Nephron (organoid): Measurements from ENCODE around the gene DNMT3A.
"Not testable (repeated sequence)": the region's sequence is repeated elsewhere in the genome, so short reads cannot be mapped to it uniquely, and the experiment has no call there.

ENCODE experiments used
- H3K27ac Mint-ChIP-seq, 3 experiments: 2 replicates each; pipeline ENCODE4 v1.8.0; 2020; ENCODE audit warnings: mixed read lengths in 3 of 3, mild to moderate bottlenecking in 2 of 3, moderate library complexity in 1 of 3
- H3K27me3 Mint-ChIP-seq: 2 replicates; pipeline ENCODE4 v1.8.0; 2021; ENCODE audit warnings: low read depth, mild to moderate bottlenecking, moderate library complexity, mixed read lengths
- H3K36me3 Mint-ChIP-seq: 2 replicates; pipeline ENCODE4 v1.8.0; 2020; ENCODE audit warnings: low read depth, mixed read lengths
- H3K4me1 Mint-ChIP-seq: 2 replicates; pipeline ENCODE4 v1.8.0; 2020; ENCODE audit warnings: mixed read lengths
- H3K4me3 Mint-ChIP-seq, 3 experiments: 2 replicates each; pipeline ENCODE4 v1.8.0; 2020; ENCODE audit warnings: mild to moderate bottlenecking in 3 of 3, mixed read lengths in 3 of 3, moderate library complexity in 2 of 3
- H3K9me3 Mint-ChIP-seq: 2 replicates; pipeline ENCODE4 v1.8.0; 2020; ENCODE audit warnings: mixed read lengths
- CTCF ChIP-seq, 3 experiments: fragments of 200-600 bp; sonication (generic); IDR thresholded peaks; one replicate each; pipeline ENCODE4 v1.5.0; 2021; ENCODE audit warnings: antibody characterized with exemption in 3 of 3; ENCODE audit not compliant: unreplicated experiment in 3 of 3

DNMT3A gene

DNA sequence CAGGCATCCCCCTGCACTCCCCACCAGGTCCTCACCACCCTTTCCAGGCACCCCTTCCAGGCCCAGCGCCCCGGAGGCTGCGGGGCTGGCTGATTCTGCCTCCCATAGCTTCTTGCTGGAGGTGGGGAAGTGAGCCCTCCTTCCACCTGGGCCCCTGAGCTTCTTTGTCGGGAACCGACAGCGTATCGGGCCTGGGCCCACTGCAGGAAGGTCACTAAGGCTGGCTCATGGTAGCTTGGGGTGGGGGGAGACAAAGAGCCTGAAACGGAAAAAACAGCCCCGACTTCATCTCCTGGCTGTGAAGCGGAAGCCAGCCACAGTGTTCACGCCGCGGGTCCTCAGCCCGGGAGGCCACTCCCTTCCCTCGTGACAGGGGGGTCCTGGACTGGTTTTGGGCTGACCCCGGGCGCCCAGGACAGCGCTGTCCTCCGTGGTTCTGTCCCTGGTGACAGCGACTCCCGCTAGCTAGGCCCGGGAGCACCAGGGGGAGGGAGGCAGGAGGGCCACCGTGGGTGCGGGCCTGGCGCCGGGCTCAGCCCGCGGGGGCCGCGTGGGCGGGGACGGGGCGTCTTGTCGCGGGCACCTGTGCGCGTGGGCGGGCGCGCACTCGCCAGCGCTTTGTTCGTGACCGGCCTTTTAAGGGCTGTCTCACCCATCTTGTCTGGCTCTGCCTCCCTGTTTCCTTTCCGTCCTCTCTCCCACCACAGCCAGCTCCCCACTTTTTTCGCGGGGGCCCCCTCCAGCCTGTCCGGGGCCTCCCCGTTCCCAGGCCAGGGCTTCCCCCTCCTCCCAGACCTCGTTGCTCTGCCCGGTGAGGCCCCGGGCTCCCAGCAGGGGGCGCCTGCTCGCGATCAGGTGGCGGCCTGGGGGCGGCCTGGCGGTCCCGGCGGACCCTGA, 64.9 kb downstream of the DNMT3A start:
- peak overlapping the region in 1 of 3 experiments; percentile 55 for H3K4me3 Mint-ChIP-seq
- H3K27me3 Mint-ChIP-seq, result no peaks in the 10 kb centered on the region
- peaks cover 58% of the 10 kb centered on the region for H3K4me1 Mint-ChIP-seq
- peak overlapping the region; percentile 60 to 81 (median 70) for H3K27ac Mint-ChIP-seq
- no peaks in the 10 kb centered on the region for H3K9me3 Mint-ChIP-seq
- H3K36me3 Mint-ChIP-seq, result peaks cover 44% of the 10 kb centered on the region
- TF ChIP-seq CTCF (IDR thresholded peaks at IDR 0.05; ENCODE audit: unreplicated experiment in 3 of 3), result peak; percentile 79 to 86 (median 80)

GRCh38 chr2:25275575-25275965, 66.2 kb downstream of the DNMT3A start:
- Mint-ChIP-seq H3K4me3 (no peak overlapping the region), H3K4me1 (peaks cover 48% of the 10 kb centered on the region), H3K27me3 (no peaks in the 10 kb centered on the region), H3K36me3 (peaks cover 40% of the 10 kb centered on the region), H3K9me3 (no peaks in the 10 kb centered on the region), H3K27ac (peak overlapping the region in 2 of 3 experiments; percentile 73 to 81)
- no peak for TF ChIP-seq CTCF (IDR thresholded peaks at IDR 0.05; ENCODE audit: unreplicated experiment in 3 of 3)

DNA sequence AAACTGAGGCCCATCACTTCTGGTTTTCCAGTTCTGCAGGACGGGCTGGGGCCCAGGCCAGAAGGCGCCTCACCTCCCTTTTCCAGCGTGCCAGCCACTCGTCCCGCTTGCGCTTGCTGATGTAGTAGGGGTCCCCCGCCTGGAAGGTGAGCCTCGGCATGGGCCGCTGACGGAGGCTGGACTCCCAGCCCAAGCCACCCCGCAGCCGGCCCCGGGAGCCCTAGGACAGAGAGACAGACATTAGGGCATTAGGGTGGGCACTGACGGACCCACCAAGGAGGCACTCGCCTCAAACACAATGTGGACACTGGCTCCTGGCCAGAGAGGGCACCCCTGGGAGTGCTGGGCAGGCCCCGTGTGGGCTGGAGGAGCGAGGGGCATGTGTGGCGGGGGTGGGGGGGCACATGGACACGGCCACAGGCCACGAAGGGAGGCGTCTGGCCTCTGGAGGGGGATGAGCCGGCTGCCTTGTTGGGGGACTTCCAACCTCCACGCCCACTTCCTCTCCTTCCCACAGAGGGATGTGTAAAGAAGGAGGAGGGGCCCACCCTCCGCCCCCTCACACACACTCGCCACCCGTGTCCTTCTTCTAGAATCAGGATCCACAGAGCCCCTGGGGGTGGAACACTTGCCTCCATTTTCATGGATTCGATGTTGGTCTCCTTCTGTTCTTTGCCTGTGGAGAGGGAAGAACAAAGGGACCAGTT, 66.7 kb downstream of the DNMT3A start:
- Mint-ChIP-seq H3K4me3 (no peak overlapping the region), H3K4me1 (peaks cover 46% of the 10 kb centered on the region), H3K27ac (peak overlapping the region in 2 of 3 experiments; percentile 73 to 81), H3K27me3 (no peaks in the 10 kb centered on the region), H3K36me3 (peaks cover 42% of the 10 kb centered on the region), H3K9me3 (no peaks in the 10 kb centered on the region)
- no peak for TF ChIP-seq CTCF (IDR thresholded peaks at IDR 0.05; ENCODE audit: unreplicated experiment in 3 of 3)

DNA sequence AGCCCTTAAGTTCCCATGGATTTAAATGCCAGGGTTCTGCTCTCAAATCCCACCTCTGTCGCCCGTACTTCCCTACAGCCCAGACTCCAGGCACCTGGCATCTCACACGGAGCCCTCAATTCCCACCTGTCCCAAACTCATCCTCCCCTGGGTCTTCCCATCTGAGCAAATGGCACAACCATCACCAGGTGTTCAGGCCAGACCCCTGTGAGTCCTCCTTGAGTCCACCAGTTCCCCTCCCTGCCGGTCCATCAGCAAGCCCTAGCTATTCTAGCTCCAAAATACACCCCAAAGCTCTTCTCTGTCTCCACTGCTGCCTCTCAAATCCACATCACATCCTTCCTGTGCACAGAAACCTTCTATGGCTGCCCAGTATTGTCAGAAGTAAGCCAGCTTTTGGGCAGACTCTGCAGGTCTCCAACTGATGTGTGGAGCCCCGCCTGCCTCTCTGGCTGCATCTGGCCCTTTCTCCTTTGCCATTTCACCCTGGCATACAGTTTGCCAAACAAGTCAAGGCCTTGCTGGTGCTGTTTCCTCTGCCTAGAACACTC, 67.7 kb downstream of the DNMT3A start:
- Mint-ChIP-seq H3K27ac (peak overlapping the region in 2 of 3 experiments; percentile 31 to 45), H3K4me1 (peaks cover 40% of the 10 kb centered on the region), H3K4me3 (no peak overlapping the region), H3K36me3 (peaks cover 51% of the 10 kb centered on the region), H3K27me3 (no peaks in the 10 kb centered on the region), H3K9me3 (no peaks in the 10 kb centered on the region)
- TF ChIP-seq CTCF (IDR thresholded peaks at IDR 0.05; ENCODE audit: unreplicated experiment in 3 of 3), result no peak

DNA sequence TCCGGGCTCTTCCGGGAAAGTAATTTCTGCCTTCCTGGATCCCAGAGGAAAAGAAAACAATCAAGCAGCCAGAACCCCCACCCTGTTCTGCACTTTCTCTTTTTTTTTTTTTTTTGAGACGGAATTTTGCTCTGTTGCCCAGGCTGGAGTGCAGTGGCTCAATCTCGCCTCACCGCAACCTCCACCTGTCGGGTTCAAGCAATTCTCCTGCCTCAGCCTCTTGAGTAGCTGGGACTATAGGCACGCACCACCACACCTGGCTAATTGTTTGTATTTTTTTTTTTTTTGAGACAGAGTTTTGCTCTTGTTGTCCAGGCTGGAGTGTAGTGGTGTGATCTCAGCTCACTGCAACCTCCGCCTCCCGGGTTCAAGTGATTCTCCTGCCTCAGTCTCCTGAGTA, 69.0 kb downstream of the DNMT3A start:
- H3K27ac Mint-ChIP-seq, H3K4me3 Mint-ChIP-seq, H3K27me3 Mint-ChIP-seq, H3K9me3 Mint-ChIP-seq: not testable (repeated sequence)
- Mint-ChIP-seq H3K36me3 (peaks cover 59% of the 10 kb centered on the region), H3K4me1 (peaks cover 31% of the 10 kb centered on the region)

- H3K27me3 Mint-ChIP-seq, result no peaks in the 10 kb centered on the region
- no peaks in the 10 kb centered on the region for H3K9me3 Mint-ChIP-seq
- peaks cover 25% of the 10 kb centered on the region for H3K4me1 Mint-ChIP-seq
- H3K36me3 Mint-ChIP-seq, result peaks cover 63% of the 10 kb centered on the region
- no peak for TF ChIP-seq CTCF (IDR thresholded peaks at IDR 0.05; ENCODE audit: unreplicated experiment in 3 of 3)
- H3K4me3 Mint-ChIP-seq, result no peak overlapping the region
- peak overlapping the region in 2 of 3 experiments; percentile 4 to 43 for H3K27ac Mint-ChIP-seq
Measured at GRCh38 chr2:25270061-25270460, 71.7 kb downstream of the DNMT3A start.
